ENCODE data around the gene JPH4.

- TF ChIP-seq CTCF (IDR thresholded peaks at IDR 0.05; ENCODE audit: extremely low read depth in 1 of 2, insufficient read depth in 1 of 2, low read depth in 1 of 2, low read length in 2 of 2) (no peak), POLR2A (IDR thresholded peaks at IDR 0.05; ENCODE audit: low read depth, low read length) (no peak), EZH2 (IDR thresholded peaks at IDR 0.05; ENCODE audit: borderline replicate concordance, low read depth, low read length, severe bottlenecking) (no peak), POLR2AphosphoS5 (IDR thresholded peaks at IDR 0.05; ENCODE audit: insufficient read depth, low read depth, low read length) (no peak)
Measured at GRCh38 chr14:23561259-23561658, 17.3 kb downstream of the JPH4 start.
